ENCODE results near the gene PYGB.

PYGB gene

DNA sequence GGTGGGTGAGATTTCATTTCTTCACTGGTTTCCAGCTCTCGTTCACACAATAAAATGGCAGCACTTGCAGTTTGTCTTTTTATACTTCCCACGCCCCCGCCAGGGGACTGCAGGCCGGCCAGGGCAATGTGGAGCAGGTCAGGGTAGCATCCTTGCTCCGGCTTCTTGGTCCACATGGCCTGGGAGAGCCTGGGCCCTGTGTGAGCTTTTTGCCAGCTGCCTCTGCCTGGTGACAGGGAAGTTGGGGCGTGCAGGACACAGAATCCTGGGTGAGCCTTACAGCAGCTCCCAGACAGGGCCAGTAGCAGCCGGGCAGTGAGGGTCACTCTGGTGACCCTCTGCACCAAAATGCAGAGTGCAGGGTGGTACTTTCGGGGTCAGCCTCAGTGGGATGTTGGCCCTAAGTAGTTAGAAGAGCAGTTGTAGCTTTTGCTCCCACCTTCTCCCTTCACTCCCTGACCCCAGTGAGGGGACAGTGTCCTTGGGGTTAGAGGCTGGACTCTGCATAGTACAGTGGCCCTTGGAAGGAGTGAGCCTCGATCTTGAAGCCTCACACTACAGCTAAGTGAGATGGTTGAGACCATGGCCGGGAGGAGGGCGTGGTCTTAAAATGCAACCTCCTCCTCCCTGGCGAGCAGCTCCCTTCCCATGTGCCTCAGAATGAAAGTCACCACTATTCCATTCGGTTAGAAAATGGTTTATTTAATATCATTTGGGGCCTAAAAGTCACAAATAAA is 23.8 kb downstream of the PYGB start:
- no peak for DNase-seq

DNA sequence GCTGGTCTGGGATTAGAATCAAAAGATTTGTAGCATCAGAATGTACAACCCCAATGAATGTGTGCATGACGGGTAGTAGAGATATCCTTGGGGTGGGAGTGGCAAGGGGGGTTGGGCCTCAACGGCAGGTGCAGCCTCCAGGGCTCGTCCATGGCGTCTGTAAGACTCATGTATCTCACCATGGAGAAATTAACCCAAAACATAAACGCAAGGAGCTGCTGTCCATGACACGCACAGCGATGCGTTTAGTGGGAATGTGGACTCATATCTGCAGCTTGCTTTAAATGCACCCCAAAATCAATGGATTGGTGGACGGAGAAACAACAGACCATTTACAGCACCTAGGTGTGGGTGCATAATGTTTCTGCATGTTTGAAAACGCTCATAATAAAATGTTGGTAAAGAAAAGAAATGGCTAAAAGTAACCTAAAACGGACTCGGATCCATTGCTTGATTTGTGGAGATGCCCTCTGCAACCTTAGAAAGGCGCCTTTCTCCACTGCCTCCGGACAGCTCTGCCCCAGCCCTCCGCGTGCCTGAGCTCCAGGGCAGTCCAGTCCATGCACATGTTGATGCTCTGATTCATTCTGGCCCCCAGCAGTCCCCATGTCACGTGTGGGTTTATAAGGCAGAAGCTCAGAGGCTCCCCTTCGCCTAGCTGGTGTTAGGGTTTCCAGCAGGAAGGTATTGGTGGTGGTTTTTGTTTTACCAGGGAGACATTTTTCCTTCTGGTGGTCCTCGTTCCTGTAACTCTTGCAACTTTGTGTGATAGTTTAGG is 24.5 kb downstream of the PYGB start:
- DNase-seq: no peak

DNA sequence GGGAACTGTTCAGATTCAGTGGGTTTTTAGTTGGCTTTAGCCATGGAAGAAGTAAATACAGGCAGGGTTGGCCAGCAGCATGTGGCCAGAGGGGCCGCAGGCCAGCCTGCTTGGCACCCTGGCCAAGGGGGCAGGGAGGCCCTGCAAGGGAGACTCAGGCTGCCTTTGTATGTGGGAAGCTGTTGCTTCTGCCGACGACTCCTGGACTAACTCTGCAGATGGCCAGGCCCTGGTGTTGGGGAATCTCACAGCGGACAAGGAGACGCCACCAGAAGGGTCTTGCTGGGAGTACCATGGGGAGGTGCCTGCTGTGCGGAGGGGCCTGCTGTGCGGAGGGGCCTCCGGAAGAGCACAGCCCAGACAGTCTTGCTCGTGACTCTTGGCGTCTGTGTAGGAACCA is 25.2 kb downstream of the PYGB start:
- no peak for DNase-seq

DNA sequence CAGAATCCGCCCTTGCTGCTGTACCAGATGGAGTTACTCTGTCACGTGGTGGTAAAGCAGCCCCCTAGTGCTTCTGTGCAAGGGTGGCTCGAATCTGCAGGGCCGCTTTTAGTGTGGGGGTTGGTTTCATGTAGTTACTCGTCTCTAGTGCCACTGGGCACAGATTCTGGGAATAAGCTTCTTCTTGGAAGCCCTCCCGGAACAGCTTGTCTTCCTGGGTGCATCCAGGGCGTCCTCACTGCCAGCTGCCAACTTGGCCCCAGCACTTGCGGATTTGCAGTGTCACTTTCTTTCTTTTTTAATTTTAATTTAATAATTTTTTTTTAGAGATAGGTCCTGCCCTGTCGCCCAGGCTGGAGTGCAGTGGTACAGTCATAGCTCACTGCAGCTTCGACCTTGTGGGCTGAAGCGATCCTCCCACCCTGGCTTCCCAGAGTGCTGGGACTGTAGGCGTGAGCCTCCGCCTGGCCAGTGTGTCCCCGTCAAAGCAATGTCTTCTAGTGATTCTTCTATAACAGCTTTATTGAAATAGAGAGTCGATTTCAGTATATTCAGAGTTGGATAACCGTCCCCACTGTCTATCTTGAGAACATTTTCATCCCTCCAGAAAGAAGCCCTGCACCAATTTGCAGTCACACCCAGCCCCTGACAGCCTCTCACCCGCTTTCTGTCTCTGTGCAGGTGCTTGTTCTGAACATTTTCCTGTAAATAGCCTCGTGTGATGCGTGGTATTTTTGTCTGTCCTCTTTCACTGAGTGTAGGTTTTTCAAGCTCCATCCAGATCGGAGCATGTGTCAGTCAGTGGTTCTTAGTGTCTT is 25.9 kb downstream of the PYGB start:
- DNase-seq: no peak

DNA sequence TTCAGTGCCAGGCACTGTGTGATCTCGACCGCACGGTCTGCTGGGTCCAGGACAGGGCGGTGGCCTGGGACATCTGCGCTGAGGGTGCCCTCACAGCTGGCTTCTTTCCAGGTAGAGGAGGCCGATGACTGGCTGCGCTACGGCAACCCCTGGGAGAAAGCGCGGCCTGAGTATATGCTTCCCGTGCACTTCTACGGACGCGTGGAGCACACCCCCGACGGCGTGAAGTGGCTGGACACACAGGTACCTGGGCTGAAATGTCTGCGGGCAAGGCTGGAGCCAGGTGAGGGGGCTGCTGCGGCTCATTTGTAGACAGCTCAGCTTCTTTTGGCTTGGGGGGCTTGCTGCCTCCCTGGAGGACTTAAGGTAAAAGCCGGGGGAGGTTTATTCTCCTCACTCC is 26.6 kb downstream of the PYGB start:
- no peak for DNase-seq

DNA sequence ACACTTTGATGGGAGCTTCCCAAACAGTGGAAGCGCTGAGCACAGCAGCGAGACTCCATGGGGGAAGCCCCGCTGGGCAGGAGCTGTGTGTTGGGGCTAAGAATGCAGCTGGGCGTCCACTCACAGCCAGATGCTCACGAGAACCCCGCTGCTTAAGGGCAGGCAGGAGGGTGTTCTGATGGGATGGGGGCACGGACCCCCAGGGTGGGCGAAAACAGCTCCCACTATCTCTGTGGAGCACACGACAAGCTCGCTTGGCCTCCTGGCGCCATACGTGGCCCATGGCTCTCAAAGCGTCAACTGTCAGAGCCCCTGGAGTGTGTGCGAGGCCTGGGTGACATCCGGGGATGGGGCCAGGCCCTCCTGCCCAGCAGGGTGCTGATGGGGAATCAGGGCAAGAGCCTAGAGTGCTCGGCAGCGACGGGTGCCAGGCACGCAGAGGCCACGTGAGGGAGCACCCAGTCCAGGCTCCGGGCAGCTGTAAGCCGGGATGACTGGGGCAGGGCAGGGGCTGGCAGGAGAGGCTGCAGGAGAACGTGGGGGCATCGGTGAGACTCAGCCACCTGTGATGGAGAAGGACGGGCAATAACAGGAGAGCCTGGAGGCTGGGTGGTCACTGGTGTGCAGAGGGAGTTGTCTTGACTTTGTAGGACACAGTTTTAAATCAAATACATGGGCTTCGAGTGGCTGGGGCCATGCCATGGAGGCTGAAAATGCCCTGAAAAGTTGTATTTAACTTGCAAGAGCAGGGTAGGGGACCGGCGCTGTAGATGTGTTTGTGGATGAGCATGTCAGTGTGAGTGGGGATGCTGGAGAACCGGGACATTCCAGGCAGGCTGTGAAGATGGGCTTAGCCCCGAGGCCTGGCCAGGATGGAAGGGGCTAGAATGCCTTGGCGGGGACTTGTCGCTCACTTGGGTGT is 27.3 kb downstream of the PYGB start:
- no peak for DNase-seq

DNA sequence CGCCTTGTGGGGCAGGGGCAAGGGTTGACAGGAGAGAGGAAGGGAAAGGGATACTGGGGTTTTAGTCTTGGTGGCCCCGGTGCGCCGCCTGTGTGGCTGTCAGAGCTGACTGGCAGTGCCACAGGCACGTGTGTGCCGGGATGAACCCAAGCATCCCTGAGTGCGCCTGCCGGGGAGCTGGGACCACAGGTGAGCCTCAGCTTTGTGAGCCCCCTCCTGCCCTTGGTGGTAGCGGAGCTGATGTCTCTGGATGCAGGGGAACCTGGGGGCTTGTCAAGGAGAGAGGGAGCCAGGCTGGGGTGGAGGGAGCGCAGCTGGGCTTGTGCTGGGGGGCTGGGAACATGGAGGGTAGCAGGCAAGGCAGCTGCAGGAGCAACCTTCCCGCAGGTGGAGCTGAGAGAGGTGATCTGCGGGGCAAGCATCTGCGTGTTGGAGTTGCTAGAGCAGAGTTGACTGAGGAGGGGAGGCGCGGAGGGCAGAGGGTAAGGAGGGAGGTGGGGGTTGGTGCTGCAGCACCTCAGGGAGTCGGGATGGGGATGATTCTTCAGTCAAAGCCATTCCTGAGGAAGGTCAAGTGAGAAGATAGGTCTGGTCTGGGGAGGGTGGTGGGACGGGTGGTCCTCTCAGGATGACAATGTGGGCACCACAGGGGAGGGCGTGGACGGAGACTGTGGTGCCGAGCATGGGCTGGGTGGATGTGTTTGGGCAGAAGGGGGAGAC is 28.1 kb downstream of the PYGB start:
- DNase-seq: no peak

DNA sequence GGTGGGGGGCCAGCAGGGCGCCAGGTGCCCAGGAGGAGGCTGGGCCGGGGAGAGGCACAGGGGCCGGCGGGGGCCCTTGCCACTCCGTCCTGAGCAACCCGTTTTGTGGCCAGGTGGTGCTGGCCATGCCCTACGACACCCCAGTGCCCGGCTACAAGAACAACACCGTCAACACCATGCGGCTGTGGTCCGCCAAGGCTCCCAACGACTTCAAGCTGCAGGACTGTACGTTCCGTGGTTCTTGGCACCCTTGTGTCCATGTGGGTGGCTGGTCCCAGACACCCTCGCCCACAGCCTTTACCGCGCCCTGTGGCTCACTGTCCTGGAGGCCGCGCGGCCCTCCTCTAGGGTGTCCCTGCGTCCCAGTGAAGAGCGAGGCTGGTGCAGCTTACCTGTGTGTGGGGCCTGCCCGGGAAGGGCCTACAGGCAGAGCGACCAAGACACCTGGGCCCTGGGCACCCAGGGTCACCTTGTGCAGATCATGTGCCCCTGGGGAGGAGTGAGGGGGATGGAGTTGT is 28.7 kb downstream of the PYGB start:
- DNase-seq: no peak

DNA sequence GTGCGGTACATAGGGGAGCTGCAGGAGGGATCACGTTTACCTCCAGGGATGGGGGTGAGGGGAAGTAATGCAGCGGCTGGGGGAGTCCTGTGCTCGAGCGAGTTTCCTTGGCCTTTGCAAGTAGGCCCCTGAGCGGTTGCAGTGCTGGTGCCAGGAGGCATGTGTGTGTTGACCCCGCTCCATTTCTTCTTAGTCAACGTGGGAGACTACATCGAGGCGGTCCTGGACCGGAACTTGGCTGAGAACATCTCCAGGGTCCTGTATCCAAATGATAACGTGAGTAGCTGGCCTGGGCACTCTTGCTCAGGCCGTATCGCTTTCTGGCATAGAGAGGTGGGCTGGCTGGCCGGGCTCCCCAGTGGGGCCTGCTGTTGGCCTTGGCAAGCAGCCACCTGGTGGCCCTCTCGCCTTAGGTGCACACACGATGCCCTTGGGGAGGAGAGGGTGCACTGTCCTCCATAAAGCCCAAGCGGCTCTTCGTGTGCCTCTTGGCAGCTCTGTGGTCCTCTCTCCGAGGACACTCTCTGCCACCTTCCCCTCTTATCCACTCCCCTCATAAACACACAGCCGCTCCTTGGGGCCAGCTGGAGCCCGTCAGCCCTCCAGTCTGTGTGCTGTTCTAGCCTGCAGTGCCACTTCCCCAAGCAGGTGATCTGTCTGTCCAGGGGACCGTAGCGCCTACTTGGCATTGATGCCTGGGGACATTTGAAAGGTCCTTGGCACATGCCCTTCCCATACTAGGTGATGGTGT is 29.3 kb downstream of the PYGB start:
- no peak for DNase-seq

DNA sequence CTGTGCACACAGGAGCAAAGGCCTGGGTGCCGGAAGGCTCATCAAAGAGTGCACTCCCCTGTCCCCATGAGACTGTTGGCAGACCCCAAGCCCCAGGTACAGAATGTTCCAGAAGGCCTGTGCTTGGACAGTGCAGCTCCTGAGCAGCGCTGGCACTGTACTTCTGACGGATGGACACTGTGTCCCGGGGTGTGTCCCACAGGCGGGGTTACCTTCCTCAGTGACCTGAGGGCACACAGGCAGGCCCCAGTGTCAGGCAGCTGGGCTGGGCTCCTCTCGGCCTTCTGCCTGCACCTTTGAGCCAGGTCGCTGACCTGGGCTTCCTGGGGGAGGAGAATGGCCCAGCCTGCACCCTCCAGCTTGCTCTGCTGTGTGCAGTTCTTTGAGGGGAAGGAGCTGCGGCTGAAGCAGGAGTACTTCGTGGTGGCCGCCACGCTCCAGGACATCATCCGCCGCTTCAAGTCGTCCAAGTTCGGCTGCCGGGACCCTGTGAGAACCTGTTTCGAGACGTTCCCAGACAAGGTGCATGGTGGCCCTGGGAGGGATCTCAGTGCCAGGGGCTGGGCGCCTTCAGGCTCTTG is 30.1 kb downstream of the PYGB start:
- no peak for DNase-seq

DNA sequence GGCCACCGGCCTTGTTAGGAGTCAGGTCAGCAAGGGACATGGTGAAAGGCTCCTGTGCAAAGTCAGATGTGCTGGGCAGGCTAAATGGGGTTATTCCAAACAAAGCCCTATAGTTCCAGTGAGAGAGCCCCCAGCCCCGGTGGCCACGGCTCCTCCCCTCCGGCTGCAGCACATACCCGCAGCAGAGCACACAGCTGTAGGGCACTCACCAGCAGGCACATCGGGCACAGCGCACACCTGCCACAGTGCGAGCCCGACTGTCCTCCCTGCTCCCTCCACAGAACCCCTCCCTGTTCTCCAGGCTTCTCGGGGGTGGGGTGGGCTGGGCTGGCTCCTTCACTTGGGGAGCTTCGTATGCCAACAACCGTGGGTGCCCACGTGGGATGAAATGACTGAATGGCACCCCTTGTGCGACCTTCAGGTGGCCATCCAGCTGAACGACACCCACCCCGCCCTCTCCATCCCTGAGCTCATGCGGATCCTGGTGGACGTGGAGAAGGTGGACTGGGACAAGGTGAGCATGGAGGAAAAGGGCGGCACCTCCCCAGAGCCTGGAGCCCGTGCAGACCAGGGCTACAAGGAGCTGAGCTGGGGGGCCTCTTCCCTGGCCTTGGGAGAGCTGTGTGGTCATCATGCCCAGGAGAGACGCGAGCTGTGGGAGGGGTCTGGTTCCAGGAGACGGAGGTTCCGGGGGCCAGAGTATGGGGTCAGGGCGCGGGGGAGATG is 30.9 kb downstream of the PYGB start:
- DNase-seq: no peak

DNA sequence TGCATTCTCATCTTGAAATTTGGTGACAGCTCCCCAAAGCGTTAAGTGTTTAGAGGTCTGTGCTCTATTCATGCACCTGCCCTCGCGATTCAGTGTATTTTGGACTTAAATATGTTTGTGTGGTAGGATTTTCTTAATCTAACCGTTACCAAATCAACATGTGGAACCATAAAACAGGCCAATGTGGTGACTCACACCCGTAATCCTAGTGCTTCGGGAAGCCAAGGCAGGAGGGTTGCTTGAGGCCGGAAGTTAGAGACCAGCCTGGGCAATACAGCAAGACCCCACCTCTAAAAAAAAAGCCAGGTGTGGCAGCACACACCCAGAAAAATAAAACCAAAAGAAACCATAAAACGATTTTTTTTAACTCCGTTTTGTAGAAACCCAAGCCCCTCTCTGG is 31.5 kb downstream of the PYGB start:
- DNase-seq: no peak

DNA sequence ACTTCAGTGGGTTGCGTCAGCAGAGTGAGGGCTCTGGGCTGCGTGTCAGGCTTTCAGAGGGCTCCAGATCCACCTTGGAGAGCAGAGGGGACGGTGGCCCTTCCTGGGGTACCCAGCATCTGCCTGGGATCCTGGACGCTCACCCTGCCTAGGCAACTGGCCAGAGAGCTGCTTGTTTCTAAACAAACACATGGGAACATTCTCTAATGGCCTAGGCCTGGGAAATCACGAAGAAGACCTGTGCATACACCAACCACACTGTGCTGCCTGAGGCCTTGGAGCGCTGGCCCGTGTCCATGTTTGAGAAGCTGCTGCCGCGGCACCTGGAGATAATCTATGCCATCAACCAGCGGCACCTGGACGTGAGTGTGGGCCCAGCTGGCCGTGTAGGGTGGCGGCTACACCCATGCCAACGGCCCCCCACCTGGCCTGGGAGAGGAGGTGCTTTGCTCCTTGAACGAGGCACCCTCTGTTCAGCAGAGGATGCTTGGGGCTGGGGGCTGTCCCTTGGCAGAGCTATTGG is 32.2 kb downstream of the PYGB start:
- no peak for DNase-seq

DNA sequence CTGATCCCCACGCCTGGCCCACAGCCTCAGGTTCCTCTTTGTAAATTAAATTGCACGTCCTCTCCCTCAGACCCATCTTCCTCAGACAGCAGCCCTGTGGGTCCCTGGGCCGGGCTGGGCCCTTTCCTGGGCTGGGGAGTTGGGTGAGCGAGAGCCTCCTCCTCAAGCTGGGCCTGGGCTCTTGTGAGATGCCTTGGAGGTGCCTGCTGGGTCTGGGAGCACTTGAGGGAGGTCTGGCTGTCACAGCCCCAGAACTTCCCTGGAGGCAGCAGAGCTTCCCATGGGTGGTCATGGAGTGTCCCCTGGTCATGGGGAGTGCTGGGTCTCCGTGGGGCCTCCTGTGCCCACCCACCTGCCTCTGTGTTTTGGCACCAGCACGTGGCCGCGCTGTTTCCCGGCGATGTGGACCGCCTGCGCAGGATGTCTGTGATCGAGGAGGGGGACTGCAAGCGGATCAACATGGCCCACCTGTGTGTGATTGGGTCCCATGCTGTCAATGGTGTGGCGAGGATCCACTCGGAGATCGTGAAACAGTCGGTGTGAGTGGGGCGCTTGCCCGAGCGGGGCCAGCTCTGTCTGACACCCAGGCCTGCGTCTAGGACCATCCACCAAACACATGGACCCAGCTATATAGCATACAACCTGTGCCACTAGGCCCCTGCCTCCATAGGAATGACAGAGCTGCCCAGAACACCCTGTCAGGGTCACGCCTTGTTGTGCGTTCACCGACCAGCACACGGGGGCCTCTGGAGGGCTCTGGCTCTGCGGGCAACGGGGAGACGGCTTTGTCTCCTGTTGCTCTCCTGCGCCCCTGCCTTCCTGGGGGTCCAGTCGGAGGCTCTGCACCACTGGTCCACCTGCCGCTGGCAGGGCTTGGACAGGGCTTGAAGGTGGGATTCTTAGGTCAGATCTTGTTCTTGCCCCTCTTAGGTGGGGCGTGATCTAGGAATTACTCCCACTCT is 33.0 kb downstream of the PYGB start:
- DNase-seq: no peak

DNA sequence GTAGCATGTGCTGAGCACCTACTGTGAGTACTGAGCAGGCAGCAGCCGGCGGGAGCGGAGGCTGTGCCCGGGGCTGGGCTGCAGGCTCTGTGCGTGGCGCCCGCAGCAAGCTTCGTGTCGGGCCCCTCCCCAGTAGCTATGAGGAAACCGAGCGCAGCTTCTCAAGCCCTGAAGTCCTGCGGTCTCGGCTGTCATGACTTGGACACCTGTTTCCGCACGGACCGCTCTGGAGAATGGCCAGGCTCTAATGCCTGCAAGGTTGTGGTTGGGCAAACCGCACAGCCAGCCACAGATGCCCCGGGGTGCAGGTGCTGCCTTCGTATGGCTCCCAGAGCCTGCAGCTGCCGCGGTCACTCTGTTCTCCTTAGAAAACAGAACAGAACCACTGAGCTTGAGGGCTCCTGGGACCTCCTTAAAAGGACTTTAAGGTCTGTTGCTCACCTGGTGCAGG is 33.7 kb downstream of the PYGB start:
- no peak for DNase-seq

DNA sequence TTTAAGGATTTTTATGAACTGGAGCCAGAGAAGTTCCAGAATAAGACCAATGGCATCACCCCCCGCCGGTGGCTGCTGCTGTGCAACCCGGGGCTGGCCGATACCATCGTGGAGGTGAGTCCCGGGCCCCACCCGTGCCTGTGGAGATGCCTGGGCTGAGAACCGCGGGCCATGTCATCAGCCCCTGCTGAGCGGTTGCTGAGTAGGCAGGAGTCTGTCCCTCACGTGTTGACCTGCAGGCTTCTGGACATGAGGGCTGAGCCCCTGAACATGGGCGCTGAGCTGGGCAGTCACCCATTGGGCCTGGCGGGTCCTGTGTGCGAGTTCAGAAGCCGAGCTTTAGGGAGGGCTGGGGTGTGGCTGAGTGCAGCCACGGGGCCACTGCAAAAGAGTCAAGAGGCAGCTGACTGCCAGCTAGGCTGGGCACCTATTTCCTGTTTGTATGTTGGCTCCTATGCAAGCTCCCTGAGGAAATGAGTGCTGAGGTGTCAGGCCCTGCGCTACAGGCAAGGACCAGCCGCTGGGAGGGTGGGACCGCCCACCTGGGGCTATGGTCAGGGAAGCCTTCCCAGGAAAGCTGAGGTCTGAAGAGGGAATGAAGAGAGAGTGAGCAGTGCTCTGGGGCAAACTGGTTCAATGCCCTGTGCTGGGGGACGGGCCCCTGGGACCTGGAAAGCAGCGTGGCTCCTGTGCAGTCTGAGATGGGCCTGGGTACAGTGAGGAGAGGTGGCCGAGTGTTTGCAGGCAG is 34.3 kb downstream of the PYGB start:
- DNase-seq: no peak

DNA sequence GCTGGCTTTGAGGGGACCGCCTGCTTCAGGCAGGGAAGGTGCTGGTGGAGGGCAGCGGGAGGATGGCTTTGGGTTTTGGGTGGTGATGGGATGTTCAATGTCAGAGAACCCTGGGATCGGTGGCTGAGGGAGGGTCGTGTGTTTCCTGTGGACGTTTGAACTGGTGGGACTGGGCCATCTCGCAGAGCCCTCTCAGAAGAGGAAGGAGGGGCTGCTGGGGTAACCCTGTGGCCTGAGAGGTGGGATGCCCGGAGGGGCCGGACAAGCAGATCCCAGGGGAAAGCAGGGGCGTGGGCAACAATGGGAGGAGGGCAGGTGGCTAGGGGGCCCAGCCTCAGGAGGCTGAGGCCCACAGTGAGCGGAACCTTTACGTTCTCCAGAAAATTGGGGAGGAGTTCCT is 34.9 kb downstream of the PYGB start:
- DNase-seq: no peak
